Lower leg skin (tissue), 3 donors: ENCODE measurements around the gene INHBC.

Source experiments
- CTCF ChIP-seq, 3 donors: fragments of 450-650 bp; IDR thresholded peaks; one replicate each; pipeline ENCODE4 v1.5.1; 2016; ENCODE audit warnings: antibody characterized with exemption in 3 of 3, mild to moderate bottlenecking in 3 of 3, moderate library complexity in 2 of 3
- POLR2A ChIP-seq, 2 donors: fragments of 450-650 bp; IDR thresholded peaks; one replicate each; pipeline ENCODE4 v1.6.1; 2016 to 2017; ENCODE audit warnings: antibody characterized with exemption in 2 of 2, mild to moderate bottlenecking in 1 of 2, moderate library complexity in 1 of 2

DNA sequence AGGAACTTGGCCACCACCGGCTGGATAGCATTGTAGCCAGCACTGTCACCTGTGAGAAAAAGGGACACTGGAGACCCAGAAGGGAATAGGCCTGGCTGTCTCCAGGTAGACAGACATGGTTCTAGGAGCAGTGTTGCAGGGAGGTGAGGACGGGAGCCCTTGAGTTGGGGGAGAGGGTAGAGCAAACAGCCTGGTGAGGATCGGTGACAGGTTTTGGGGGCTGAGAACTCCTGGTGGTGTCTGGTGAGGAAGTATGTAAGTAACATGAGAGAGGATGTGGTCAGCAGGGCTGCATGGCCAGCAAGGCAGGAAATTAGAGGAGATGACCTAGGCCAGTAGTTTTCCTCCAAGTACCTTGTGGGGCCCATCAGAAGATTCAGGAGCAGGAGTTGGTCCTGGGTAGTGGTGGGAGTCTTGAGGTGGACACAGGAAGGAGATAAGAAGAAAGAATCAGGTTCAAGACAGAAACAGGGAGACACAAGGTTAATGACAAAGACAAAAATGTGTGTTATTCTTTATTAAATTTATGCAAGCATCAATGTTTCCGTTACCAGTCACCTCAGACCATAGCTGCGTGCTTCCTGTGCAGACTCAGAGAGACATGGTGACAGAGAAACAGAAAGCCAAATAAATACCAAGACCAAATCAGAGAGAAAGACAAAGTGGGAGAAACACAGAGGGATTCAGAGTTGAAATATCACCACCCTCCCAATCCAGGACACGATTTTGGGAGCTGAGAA is 45.0 kb downstream of the INHBC start, which contains the start of gene ARHGAP9:
- TF ChIP-seq CTCF (IDR thresholded peaks at IDR 0.05) (no peak), POLR2A (IDR thresholded peaks at IDR 0.05) (no peak)
